RKO (cell line): Measurements from ENCODE around the gene LRRC49.
"Not testable (repeated sequence)": the region's sequence is repeated elsewhere in the genome, so short reads cannot be mapped to it uniquely, and the experiment has no call there.

Source experiments
- DNase-seq: peaks from one replicate; pipeline ENCODE4 v3.0.0-alpha.2; 2016; ENCODE audit warnings: low spot score

The LRRC49 gene, protein sequence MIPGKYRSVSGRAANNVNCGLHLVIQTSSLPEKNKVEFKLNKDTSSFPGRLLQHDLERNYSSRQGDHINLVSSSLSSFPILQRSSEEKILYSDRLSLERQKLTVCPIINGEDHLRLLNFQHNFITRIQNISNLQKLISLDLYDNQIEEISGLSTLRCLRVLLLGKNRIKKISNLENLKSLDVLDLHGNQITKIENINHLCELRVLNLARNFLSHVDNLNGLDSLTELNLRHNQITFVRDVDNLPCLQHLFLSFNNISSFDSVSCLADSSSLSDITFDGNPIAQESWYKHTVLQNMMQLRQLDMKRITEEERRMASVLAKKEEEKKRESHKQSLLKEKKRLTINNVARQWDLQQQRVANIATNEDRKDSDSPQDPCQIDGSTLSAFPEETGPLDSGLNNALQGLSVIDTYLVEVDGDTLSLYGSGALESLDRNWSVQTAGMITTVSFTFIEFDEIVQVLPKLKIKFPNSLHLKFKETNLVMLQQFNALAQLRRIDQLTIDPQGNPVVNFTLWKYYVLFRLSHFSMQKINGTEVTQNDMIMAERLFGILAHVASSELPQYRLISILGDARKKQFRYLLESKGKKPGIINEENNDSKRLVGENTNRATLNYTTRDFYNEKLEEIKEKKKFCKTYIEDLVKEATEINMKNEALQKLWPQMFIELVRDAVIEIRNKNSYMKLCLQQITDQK

GRCh38 chr15:70892002-70892911 lies at the start of gene LRRC49, which contains the start of gene THAP10:
TSS of gene LRRC49 (plus strand) at chr15:70892826. CDS start at chr15:70892895, 69 bp downstream.
TSS of gene THAP10 (minus strand) at chr15:70892433. CDS start at chr15:70892272, 161 bp downstream.
- DNase-seq, result peak; percentile 97

DNA sequence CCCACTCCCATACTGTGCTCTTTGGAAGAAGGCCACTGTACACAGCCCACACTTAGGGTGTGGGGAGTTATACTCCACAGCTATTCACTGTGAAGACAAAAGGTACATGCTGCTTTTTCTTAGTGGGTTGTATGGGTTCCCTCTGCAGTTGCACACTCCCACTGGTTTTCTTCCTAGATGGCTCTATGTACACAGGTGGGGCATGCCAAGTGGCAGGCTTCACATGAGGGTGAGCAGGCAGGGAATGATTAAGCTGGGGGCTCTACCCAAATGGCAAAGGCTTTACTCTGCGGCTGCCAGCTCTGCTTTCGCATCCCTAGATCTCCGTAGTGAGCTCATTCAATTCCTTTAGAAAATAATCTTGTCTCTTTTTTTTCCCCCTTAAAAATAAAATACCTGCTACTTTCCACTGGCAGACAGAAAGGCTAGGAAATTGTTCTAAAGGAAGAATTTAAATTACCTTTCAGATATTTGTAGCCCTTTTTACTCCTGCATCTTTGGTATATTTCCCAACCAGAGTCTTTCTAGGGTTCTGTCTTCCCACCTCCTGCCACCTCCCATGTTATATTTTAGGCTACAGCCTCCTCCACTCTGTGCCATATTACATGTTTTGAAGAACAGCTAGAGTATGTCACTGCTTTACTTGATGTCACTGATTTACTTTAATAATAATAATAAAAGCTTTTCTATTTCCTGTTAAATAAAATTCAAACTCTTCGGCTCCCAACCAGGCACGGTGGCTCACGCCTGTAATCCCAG lies 46.8 kb upstream of the LRRC49 start:
- no peak for DNase-seq

GRCh38 chr15:70851889-70852288 lies 40.7 kb upstream of the LRRC49 start:
- no peak for DNase-seq

DNA sequence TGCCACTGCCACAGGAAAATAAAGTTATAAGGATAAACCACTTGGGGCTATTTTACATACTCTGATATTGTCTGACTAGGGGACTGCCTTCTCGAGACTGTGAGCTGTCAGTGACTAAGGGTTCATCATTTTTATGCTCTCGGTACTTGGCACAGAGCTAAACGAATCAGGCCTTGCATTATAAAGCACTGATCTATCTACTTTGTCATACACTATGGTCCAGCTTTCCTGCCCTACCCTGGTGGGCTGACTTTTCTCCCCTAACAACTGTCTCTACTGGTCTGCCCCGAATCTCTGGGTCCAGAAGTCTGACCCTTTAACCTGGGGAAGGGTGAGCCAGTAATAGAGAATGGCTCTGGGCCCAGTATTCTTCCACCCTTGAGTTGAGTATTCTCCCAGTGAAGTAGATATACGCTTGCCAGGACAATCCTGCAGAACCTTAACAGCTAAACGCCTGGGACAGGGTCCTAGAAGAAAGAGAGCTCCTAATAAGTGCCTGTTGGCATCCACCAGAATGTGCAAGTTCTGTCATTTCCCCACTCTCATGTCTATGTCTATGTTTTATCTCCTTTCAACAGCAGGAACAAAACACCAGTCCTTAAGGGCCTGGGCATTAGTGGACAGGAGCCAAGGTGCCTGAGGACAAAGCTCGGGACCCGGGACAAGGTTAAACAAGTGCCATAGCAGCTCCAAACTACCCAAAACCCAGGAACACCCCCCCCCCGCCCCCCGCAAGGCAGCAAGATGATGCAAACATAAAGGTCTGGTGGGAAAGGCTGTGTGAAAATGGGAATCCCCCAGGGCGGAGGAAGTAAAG lies 39.9 kb upstream of the LRRC49 start:
- DNase-seq, result peak; percentile 74

DNA sequence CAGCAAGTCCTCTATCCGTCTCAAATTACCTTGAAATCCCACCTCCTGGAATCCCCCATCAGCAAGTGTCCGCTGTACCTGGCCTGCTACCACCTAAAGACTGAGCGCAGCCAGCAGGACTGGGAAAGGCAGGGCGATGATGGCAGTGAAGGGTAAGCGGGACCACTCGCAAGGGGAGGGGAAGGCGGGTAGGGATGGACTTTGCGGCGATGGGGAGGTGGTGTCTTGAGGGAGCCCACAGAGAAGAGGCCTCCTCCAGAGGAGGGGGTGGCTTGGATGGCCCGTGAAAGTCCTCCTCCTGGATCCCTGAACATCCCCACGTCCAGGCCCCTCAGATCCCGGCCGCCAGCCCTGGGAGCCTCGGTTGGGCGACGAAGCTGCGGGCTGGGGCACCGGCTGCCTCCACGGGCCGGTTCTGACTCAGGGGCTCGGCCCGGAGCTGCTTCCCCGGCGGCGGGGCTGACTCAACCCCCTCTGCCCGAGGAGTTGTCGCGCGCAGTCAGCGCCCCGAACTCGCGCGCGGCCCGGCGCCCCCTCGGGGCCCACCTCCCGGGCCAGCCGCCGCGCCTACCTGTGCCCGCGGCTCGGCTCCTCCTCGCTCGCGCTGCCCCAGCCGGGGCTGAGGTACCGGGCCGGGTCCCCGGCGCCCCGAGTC lies 39.2 kb upstream of the LRRC49 start:
- DNase-seq, result no peak

GRCh38 chr15:70853973-70854665 lies 38.5 kb upstream of the LRRC49 start, which contains the start of gene LARP6:
TSS of gene LARP6 (minus strand) at chr15:70854157. CDS start at chr15:70854088, 69 bp downstream.
- no peak for DNase-seq

DNA sequence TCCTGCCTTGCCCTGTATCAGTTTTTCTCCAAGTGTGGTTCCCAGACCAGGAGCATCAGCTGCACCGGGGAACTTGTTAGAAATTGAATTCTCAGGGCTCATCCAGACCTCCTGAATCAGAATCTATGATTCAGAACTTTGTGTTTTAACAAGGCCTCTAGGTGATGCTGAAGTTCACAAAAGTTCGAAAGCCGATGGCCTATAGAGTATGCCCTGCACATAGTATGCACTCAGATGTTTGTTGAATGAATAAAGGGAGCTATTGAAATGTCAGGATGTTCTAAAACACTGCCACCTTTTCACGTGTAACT lies 38.0 kb upstream of the LRRC49 start:
- no peak for DNase-seq

GRCh38 chr15:70855764-70856163 lies 36.9 kb upstream of the LRRC49 start:
- DNase-seq, result no peak

DNA sequence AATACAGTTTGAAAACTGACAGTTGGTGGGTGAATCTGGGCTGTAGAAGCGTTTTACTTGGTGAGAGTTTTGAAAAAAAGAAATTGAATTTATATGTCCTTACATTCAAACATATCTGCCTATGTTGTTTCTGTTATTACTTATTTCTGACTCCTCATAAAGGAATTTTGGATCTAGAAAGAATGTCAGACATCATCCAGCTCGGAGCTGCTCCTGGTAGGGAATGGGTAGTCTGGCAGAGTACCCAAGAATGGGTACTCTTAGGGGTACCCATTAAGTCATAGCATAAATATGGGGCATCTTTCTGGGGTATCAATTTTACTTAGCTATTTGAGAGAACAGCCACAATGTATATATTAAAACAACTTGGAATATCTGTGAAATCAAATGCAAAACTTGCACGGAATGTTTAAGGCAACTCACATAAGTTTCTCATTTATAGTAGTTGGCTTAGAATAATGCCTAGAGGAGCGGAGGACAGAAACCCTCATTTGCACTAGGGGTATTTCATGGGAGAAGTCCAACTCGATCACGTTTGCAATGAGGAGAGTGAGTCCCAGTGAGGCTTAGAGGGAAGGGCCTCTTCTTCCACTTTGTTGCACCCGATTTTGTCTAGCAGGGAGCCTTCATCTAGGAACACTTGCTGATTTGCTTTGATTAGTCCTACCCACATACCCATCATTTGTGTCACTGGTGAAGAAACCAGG lies 36.3 kb upstream of the LRRC49 start:
- DNase-seq, result no peak

GRCh38 chr15:70856884-70857561 lies 35.6 kb upstream of the LRRC49 start:
- peak; percentile 64 for DNase-seq

- no peak for DNase-seq
Observed at GRCh38 chr15:70857562-70858285, 34.9 kb upstream of the LRRC49 start.

DNA sequence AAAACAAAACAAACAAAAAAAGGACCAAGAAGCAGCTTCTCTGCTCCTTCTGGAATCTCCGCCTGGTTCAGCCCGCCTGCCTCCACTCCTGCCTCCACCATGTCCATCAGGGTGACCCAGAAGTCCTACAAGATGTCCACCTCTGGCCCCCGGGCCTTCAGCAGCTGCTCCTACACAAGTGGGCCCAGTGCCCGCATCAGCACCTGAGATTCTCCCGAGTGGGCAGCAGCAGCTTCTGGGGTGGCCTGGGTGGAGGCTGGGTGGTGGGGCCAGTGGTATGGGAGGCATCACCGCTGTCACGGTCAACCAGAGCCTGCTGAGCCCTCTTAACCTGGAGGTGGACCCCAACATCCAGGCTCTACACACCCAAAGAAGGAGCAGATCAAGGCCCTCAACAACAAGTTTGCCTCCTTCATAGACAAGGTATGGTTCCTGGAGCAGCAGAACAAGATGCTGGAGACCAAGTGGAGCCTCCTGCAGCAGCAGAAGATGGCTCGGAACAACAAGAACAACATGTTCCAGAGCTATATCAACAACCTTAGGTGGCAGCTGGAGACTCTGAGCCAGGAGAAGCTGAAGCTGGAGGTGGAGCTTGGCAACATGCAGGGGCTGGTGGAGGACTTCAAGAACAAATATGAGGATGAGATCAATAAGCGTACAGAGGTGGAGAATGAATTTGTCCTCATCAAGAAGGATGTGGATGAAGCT lies 33.9 kb upstream of the LRRC49 start:
- not testable (repeated sequence) for DNase-seq

DNA sequence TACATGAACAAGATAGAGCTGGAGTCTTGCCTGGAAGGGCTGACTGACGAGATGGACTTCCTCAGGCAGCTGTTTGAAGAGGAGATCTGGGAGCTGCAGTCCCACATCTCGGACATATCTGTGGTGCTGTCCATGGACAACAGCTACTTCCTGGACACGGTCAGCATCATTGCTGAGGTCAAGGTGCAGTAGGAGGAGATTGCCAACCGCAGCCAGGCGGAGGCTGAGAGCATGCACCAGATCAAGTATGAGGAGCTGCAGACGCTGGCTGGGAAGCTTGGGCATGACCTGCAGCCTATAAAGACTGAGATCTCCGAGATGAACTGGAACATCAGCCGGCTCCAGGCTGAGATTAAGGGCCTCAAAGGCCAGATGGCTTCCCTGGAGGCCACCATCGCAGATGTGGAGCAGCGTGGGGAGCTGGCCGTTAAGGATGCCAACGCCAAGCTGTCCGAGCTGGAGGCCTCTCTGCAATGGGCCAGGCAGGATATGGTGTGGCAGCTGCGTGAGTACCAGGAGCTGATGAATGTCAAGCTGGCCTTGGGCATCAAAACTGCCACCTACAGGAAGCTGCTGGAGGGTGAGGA lies 33.2 kb upstream of the LRRC49 start:
- DNase-seq, result no peak

- no peak for DNase-seq
Observed at GRCh38 chr15:70859998-70860397, 32.6 kb upstream of the LRRC49 start.

DNA sequence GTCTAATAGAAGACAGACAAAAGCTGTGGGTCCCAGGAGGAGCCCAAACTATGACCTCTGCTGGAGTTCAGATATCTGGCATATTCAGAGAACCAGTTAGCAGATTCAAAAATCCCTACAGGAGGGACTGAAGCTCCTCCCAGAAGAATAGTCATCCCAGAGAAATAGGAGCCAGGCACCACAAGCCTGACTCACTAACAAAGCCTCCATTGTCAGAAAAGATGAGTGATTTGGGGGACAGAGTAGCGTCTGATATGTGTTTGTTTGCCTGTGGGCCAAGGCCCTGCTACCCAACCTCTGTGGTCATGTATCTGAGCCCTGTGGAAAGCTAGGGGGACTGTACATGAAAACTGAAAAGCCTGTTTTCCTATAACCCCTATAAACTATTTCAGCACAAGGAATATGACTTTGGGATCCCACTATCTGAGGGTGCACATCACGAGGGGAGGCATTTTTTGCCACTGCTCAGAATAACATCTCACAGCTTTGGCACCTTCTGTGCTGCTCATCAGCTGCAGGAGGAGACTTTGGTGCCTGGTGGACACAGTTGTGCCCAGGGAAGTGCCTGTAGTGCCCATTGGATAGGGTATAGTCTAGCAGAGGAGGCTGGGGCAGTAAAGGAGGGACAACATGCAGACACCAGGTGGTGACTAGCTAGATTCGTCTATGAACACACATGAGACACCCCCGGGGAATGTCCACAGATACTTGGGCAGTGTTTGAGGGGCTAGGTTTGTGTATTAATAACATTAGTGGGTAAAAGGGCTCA lies 29.0 kb upstream of the LRRC49 start:
- peak; percentile 55 for DNase-seq
